ENCODE measurements around the gene SHB. TPM values are rescaled to one million over a fixed set of nuclear protein-coding genes. Genes with fewer than 3 reads are reported as not detected.

The SHB gene
- total and polyA plus RNA-seq, 2 of the 8 experiments (the other 6 are each of a cell fraction or from before 2014, with no cell fraction given) = 4.1 to 12.6 TPM

DNA sequence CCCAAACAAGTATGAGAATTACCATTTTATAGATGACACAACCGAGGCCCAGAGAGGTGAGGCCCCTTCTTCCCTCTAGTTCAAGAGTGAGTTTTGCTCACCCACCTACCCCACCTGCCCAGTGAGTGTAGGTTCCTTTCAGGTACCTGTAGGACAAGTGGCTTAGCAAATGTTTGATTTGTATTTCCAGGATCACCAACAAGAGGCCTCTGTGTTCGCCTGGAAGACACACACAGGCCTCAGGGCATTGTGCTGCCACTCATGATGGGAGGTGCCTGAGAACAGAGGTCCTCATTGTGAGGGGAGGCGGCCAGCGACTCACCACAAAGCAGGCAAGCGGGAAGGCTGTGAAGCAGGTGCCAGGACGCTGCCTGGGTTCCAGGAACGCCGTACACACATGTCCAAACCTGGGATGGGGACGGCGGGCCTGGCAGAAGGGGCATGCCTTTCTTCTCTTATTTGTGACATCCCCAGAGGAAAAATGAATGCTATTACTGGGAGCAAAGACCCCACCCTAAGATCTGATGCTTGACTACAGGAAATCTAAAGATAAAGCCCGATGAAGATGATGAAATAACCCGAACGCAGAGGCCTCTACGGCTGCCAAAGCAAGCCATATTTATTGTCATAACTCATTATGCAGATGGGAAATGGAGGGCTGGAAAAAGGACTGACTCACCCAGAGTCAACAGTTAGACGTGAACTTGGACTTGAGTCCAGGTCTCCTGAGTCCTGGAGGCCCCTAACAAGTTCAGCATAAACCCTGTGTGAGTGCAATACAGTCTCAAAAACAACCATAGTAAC lies 104.9 kb downstream of the SHB start (continued):
- TF ChIP-seq, protein P1, sequence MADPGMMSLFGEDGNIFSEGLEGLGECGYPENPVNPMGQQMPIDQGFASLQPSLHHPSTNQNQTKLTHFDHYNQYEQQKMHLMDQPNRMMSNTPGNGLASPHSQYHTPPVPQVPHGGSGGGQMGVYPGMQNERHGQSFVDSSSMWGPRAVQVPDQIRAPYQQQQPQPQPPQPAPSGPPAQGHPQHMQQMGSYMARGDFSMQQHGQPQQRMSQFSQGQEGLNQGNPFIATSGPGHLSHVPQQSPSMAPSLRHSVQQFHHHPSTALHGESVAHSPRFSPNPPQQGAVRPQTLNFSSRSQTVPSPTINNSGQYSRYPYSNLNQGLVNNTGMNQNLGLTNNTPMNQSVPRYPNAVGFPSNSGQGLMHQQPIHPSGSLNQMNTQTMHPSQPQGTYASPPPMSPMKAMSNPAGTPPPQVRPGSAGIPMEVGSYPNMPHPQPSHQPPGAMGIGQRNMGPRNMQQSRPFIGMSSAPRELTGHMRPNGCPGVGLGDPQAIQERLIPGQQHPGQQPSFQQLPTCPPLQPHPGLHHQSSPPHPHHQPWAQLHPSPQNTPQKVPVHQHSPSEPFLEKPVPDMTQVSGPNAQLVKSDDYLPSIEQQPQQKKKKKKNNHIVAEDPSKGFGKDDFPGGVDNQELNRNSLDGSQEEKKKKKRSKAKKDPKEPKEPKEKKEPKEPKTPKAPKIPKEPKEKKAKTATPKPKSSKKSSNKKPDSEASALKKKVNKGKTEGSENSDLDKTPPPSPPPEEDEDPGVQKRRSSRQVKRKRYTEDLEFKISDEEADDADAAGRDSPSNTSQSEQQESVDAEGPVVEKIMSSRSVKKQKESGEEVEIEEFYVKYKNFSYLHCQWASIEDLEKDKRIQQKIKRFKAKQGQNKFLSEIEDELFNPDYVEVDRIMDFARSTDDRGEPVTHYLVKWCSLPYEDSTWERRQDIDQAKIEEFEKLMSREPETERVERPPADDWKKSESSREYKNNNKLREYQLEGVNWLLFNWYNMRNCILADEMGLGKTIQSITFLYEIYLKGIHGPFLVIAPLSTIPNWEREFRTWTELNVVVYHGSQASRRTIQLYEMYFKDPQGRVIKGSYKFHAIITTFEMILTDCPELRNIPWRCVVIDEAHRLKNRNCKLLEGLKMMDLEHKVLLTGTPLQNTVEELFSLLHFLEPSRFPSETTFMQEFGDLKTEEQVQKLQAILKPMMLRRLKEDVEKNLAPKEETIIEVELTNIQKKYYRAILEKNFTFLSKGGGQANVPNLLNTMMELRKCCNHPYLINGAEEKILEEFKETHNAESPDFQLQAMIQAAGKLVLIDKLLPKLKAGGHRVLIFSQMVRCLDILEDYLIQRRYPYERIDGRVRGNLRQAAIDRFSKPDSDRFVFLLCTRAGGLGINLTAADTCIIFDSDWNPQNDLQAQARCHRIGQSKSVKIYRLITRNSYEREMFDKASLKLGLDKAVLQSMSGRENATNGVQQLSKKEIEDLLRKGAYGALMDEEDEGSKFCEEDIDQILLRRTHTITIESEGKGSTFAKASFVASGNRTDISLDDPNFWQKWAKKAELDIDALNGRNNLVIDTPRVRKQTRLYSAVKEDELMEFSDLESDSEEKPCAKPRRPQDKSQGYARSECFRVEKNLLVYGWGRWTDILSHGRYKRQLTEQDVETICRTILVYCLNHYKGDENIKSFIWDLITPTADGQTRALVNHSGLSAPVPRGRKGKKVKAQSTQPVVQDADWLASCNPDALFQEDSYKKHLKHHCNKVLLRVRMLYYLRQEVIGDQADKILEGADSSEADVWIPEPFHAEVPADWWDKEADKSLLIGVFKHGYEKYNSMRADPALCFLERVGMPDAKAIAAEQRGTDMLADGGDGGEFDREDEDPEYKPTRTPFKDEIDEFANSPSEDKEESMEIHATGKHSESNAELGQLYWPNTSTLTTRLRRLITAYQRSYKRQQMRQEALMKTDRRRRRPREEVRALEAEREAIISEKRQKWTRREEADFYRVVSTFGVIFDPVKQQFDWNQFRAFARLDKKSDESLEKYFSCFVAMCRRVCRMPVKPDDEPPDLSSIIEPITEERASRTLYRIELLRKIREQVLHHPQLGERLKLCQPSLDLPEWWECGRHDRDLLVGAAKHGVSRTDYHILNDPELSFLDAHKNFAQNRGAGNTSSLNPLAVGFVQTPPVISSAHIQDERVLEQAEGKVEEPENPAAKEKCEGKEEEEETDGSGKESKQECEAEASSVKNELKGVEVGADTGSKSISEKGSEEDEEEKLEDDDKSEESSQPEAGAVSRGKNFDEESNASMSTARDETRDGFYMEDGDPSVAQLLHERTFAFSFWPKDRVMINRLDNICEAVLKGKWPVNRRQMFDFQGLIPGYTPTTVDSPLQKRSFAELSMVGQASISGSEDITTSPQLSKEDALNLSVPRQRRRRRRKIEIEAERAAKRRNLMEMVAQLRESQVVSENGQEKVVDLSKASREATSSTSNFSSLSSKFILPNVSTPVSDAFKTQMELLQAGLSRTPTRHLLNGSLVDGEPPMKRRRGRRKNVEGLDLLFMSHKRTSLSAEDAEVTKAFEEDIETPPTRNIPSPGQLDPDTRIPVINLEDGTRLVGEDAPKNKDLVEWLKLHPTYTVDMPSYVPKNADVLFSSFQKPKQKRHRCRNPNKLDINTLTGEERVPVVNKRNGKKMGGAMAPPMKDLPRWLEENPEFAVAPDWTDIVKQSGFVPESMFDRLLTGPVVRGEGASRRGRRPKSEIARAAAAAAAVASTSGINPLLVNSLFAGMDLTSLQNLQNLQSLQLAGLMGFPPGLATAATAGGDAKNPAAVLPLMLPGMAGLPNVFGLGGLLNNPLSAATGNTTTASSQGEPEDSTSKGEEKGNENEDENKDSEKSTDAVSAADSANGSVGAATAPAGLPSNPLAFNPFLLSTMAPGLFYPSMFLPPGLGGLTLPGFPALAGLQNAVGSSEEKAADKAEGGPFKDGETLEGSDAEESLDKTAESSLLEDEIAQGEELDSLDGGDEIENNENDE (IDR thresholded peaks at IDR 0.05; ENCODE audit: insufficient replicate concordance, low read length) = no peak
- TF ChIP-seq YY1 (IDR thresholded peaks at IDR 0.05; ENCODE audit: low read depth, low read length) = no peak
- TF ChIP-seq HDAC6 (IDR thresholded peaks at IDR 0.05; ENCODE audit: low read depth, low read length) = no peak
- TF ChIP-seq SIX5 (IDR thresholded peaks at IDR 0.05; ENCODE audit: low read depth, low read length) = no peak
- no peak for TF ChIP-seq SP2 (IDR thresholded peaks at IDR 0.05; ENCODE audit: low read length)
- no peak for TF ChIP-seq EP300 (IDR thresholded peaks at IDR 0.05; ENCODE audit: borderline replicate concordance in 1 of 2, low read depth in 2 of 2, low read length in 2 of 2)
- TF ChIP-seq POLR2A (IDR thresholded peaks at IDR 0.05; ENCODE audit: control extremely low read depth in 1 of 2, low read depth in 2 of 2, low read length in 2 of 2) = no peak
